Measurements from ENCODE around the gene PRKAR2A. TPM values are rescaled to one million over a fixed set of nuclear protein-coding genes. Genes with fewer than 3 reads are reported as not detected.

The PRKAR2A gene
- total and polyA plus RNA-seq, 8 donors = 6.9 to 65.9 (median 22.4) TPM

DNA sequence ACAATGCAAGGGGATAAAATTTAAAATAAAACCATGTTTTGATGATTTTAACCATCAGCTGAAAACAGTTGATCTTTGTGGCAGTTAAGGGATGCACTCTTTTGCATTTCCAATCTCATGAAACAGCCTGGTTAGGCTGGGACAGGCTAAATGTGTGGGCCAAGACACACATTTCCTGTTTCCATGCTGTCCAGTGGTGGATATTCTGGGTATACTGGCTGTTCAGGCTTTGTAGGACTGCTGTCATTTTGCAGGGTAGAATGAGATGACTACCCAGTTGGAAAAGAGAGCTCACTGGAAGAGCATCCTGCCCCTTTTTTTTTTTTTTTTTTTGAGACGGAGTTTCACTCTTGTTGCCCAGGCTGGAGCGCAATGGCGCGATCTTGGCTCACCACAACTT, 88.6 kb downstream of the PRKAR2A start:
- TF ChIP-seq EP300 (IDR thresholded peaks at IDR 0.05) = no peak
- H3K27me3 ChIP-seq = no peaks in the 10 kb centered on the region
- no peak overlapping the region for H3K4me3 ChIP-seq
- no peak for DNase-seq
- 88 to 100% (median 96%) methylated on average over 4 of the region's 4 CpGs for WGBS, 5 donors
- H3K4me1 ChIP-seq = no peaks in the 10 kb centered on the region
- H3K27ac ChIP-seq = no peak overlapping the region
- no peaks in the 10 kb centered on the region for H3K9me3 ChIP-seq
- H3K36me3 ChIP-seq = peaks cover 6 to 95% (median 87%) of the 10 kb centered on the region in 4 donors
- intact Hi-C loops (cut with DNase I; ENCODE audit: low total_unique reads) = no loop called here

DNA sequence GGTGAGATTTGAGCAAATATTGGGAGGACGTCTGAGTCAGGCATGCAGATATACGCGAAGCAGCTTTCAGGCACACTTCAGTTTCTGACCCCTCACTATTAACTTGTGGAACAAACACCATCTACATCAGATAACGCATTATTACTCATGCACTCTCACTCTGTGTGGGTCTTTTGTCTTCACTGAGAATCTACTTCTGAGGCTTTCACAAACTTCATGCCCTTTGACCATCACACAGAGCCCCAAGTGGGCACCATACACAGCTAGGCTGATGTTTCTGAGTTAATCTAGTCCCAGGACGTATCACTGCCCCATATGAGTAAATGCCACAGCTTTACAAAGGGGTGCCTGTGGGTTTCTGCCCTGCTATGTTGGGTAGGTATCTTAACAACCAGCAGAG, 91.0 kb downstream of the PRKAR2A start:
- WGBS, 5 donors = 61 to 70% (median 62%) methylated on average over 5 of the region's 5 CpGs
- H3K27ac ChIP-seq = no peak overlapping the region
- intact Hi-C loops (cut with DNase I; ENCODE audit: low total_unique reads) = no loop called here

DNA sequence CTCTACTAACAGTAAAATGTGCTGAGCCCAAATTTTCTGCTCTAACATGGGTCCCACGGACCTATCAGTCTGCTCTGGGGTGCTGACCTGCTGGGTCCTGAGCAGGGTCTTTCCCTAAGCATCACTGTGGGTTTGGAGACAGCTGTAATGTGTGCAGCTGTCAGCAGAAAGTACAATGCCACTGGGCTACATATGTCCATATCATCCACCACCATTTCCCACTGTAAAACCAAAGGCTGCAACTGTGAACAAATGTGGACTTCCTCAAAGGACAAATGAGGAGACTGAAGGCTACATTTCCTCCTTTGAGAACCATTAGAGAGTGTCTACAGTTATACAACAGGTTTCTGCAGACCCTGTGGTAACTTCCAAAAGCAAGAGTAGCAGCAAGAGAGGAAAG, 96.8 kb downstream of the PRKAR2A start:
- no peak overlapping the region for H3K27ac ChIP-seq
- DNase-seq = no peak
- H3K4me3 ChIP-seq = no peak overlapping the region
- TF ChIP-seq POLR2A (IDR thresholded peaks at IDR 0.05) (no peak), EP300 (IDR thresholded peaks at IDR 0.05) (no peak), POLR2AphosphoS5 (IDR thresholded peaks at IDR 0.05) (no peak)
- H3K9me3 ChIP-seq = no peaks in the 10 kb centered on the region
- H3K27me3 ChIP-seq = no peaks in the 10 kb centered on the region
- WGBS, 5 donors = 70 to 86% (median 78%) methylated on average over 1 of the region's 1 CpG
- intact Hi-C loops (cut with DNase I; ENCODE audit: low total_unique reads) = no loop called here
- H3K36me3 ChIP-seq = peaks cover 26 to 83% (median 80%) of the 10 kb centered on the region in 4 donors
- peaks cover 0 to 11% (median 7%) of the 10 kb centered on the region in 4 donors for H3K4me1 ChIP-seq

More for the DNA sequence above, 91.0 kb downstream of the PRKAR2A start:
- Histone ChIP-seq H3K4me3 (no peak overlapping the region), H3K36me3 (peaks cover 12 to 89% (median 81%) of the 10 kb centered on the region in 4 donors), H3K4me1 (no peaks in the 10 kb centered on the region), H3K9me3 (no peaks in the 10 kb centered on the region), H3K27me3 (no peaks in the 10 kb centered on the region)
- TF ChIP-seq POLR2A (IDR thresholded peaks at IDR 0.05) (no peak), POLR2AphosphoS5 (IDR thresholded peaks at IDR 0.05) (no peak), EP300 (IDR thresholded peaks at IDR 0.05) (no peak)
- TF ChIP-seq, protein P1, sequence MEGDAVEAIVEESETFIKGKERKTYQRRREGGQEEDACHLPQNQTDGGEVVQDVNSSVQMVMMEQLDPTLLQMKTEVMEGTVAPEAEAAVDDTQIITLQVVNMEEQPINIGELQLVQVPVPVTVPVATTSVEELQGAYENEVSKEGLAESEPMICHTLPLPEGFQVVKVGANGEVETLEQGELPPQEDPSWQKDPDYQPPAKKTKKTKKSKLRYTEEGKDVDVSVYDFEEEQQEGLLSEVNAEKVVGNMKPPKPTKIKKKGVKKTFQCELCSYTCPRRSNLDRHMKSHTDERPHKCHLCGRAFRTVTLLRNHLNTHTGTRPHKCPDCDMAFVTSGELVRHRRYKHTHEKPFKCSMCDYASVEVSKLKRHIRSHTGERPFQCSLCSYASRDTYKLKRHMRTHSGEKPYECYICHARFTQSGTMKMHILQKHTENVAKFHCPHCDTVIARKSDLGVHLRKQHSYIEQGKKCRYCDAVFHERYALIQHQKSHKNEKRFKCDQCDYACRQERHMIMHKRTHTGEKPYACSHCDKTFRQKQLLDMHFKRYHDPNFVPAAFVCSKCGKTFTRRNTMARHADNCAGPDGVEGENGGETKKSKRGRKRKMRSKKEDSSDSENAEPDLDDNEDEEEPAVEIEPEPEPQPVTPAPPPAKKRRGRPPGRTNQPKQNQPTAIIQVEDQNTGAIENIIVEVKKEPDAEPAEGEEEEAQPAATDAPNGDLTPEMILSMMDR (IDR thresholded peaks at IDR 0.05) = no peak
- DNase-seq = no peak

DNA sequence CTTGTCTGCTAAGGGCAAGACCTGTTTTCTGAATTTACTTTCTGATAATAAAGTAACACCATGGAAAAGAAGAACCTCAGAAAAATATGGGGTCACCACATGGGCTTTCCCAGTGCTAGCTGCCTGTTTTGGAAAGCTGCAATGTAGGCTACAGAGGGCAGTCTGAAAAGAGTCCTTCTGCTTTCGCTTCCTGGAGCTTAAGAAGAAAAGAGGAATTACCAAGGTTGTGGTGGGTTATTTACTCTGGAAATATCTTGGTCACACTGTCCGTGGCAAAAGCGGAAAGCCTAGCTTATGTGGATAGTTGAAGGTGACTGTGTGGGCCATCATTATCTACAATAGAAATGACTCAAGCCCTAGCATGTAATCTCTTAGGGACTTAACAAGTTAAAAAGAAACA, 98.9 kb downstream of the PRKAR2A start:
- TF ChIP-seq POLR2A (IDR thresholded peaks at IDR 0.05) = no peak
- no peak for TF ChIP-seq EP300 (IDR thresholded peaks at IDR 0.05)
- no peak for TF ChIP-seq POLR2AphosphoS5 (IDR thresholded peaks at IDR 0.05)
- TF ChIP-seq, protein P1 (IDR thresholded peaks at IDR 0.05) = no peak
- no peaks in the 10 kb centered on the region for H3K27me3 ChIP-seq
- WGBS, 5 donors = 77 to 92% (median 86%) methylated on average over 3 of the region's 3 CpGs
- intact Hi-C loops (cut with DNase I; ENCODE audit: low total_unique reads) = no loop called here
- H3K9me3 ChIP-seq = no peaks in the 10 kb centered on the region
- DNase-seq = peak in 1 of 2 donors; percentile 14
- H3K4me1 ChIP-seq = peaks cover 0 to 11% (median 7%) of the 10 kb centered on the region in 4 donors
- H3K27ac ChIP-seq = peak overlapping the region in 1 of 5 donors; percentile 7
- H3K36me3 ChIP-seq = peaks cover 26 to 73% (median 70%) of the 10 kb centered on the region in 4 donors
- no peak overlapping the region for H3K4me3 ChIP-seq

DNA sequence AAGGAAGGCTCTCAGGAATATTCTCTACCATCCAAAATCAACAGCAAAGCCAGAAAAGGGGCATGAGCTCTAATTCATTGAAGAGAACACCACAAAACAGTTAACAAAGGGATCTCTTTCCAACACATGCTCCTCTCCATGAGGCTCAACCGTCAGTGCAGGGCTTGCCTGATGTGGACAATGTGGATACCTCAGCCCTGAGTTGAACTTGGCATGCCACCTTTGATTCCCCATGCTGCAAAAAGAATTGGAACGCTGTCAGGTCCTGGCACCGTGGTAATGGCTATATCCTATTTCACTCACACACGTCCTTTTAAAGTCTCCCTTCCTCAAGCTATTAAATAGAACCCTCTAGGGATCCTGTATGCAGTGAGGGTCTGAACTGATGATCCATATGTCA, 100.0 kb downstream of the PRKAR2A start:
- H3K36me3 ChIP-seq = peaks cover 26 to 67% (median 66%) of the 10 kb centered on the region in 4 donors
- H3K27me3 ChIP-seq = no peaks in the 10 kb centered on the region
- H3K9me3 ChIP-seq = no peaks in the 10 kb centered on the region
- no peak for TF ChIP-seq EP300 (IDR thresholded peaks at IDR 0.05)
- peaks cover 0 to 11% (median 7%) of the 10 kb centered on the region in 4 donors for H3K4me1 ChIP-seq
- DNase-seq = peak in 1 of 2 donors; percentile 33
- H3K27ac ChIP-seq = peak overlapping the region in 4 of 5 donors; percentile 4 to 57 (median 25)
- intact Hi-C loops (cut with DNase I; ENCODE audit: low total_unique reads) = no loop called here
- 31 to 63% (median 51%) methylated on average over 4 of the region's 4 CpGs for WGBS, 5 donors
- H3K4me3 ChIP-seq = no peak overlapping the region

DNA sequence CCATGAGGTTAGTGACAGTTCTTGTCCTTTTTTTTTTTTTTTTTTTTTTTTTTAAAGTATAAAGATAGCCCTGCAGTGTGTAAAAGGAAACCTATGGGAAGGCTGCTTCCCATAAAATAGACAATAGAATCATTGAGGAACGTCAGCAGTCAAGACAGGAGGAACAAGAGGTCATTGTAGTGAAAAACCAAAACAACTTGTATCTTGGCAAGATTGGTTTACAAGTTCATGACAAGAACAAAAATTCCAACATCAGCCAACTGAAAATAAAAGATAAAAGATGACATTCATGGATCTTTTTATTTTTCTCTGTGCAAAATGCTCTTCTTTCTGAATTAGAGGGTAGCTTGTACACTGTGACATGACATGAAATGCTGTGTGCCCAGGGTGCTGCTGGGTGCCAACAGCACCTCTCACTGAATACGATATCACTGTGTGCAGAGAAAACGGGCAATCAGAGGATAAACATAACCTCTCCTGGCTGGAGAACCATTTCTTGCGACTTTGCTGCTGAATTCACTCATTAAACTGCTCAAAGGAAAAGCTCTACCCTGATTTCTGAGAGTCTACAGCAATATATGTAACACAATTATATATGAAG, 100.6 kb downstream of the PRKAR2A start:
- peaks cover 0 to 11% (median 7%) of the 10 kb centered on the region in 4 donors for H3K4me1 ChIP-seq
- TF ChIP-seq EP300 (IDR thresholded peaks at IDR 0.05) (no peak), POLR2A (IDR thresholded peaks at IDR 0.05) (no peak), POLR2AphosphoS5 (IDR thresholded peaks at IDR 0.05) (no peak)
- TF ChIP-seq, protein P1 (IDR thresholded peaks at IDR 0.05) = no peak
- H3K4me3 ChIP-seq = no peak overlapping the region
- WGBS, 5 donors = 31 to 64% (median 43%) methylated on average over 4 of the region's 4 CpGs
- H3K27ac ChIP-seq = peak overlapping the region in 4 of 5 donors; percentile 2 to 57 (median 25)
- no peaks in the 10 kb centered on the region for H3K9me3 ChIP-seq
- no peaks in the 10 kb centered on the region for H3K27me3 ChIP-seq
- intact Hi-C loops (cut with DNase I; ENCODE audit: low total_unique reads) = no loop called here
- DNase-seq = no peak
- peaks cover 25 to 61% (median 60%) of the 10 kb centered on the region in 4 donors for H3K36me3 ChIP-seq
